HEK293T (cell line): ENCODE measurements around the gene CPT1C.
A peak's percentile ranks its signal among the peaks of the same experiment; 100 is the strongest.

ENCODE experiments used
- ARNT ChIP-seq: fragments of 450-650 bp; IDR thresholded peaks from 2 replicates; pipeline ENCODE4 v1.6.1; 2017; ENCODE audit warnings: mild to moderate bottlenecking
- BHLHE40 ChIP-seq: fragments of 450-650 bp; IDR thresholded peaks from 2 replicates; pipeline ENCODE4 v1.6.1; 2016; ENCODE audit warnings: mild to moderate bottlenecking, moderate library complexity, borderline replicate concordance
- CTBP1 ChIP-seq: fragments of 450-650 bp; IDR thresholded peaks from 2 replicates; pipeline ENCODE4 v1.6.1; 2016; ENCODE audit warnings: borderline replicate concordance
- ELF4 ChIP-seq: fragments of 450-650 bp; IDR thresholded peaks from 2 replicates; pipeline ENCODE4 v1.6.1; 2017; ENCODE audit warnings: antibody characterized with exemption
- FOXA1 ChIP-seq: fragments of 450-650 bp; IDR thresholded peaks from 2 replicates; pipeline ENCODE4 v1.6.1; 2016; ENCODE audit warnings: mild to moderate bottlenecking
- FOXM1 ChIP-seq: fragments of 450-650 bp; IDR thresholded peaks from 2 replicates; pipeline ENCODE4 v1.6.1; 2017; ENCODE audit warnings: mild to moderate bottlenecking, borderline replicate concordance
- LEF1 ChIP-seq: fragments of 450-650 bp; IDR thresholded peaks from 2 replicates; pipeline ENCODE4 v1.6.1; 2017; ENCODE audit warnings: mild to moderate bottlenecking, borderline replicate concordance
- PKNOX1 ChIP-seq: fragments of 450-650 bp; IDR thresholded peaks from 2 replicates; pipeline ENCODE4 v1.6.1; 2016
- SP1 ChIP-seq: fragments of 450-650 bp; IDR thresholded peaks from 2 replicates; pipeline ENCODE4 v1.6.1; 2017
- SUZ12 ChIP-seq: fragments of 450-650 bp; IDR thresholded peaks from 2 replicates; pipeline ENCODE4 v1.6.1; 2016; ENCODE audit warnings: mild to moderate bottlenecking
- TARDBP ChIP-seq: fragments of 450-650 bp; IDR thresholded peaks from 2 replicates; pipeline ENCODE4 v1.6.1; 2016

GRCh38 chr19:49641688-49642491 lies 49.0 kb upstream of the CPT1C start, which contains the start of gene SCAF1:
- TF ChIP-seq SUZ12 (no peak), FOXA1 (no peak), PKNOX1 (no peak), FOXM1 (no peak), BHLHE40 (no peak), CTBP1 (no peak), TARDBP (peak; percentile 99), SP1 (no peak), ELF4 (peak; percentile 70), LEF1 (no peak), ARNT (no peak)
